GM21360 (cell line): Measurements from ENCODE around the gene ROR1.
A peak's percentile ranks its signal among the peaks of the same experiment; 100 is the strongest.
"Not testable (repeated sequence)": the region's sequence is repeated elsewhere in the genome, so short reads cannot be mapped to it uniquely, and the experiment has no call there.

Source experiments
- ATAC-seq: cut with Tn5 transposase; IDR thresholded peaks from one replicate; pipeline ENCODE4 v1.9.1; 2021; ENCODE audit warnings: mild to moderate bottlenecking, moderate library complexity; ENCODE audit not compliant: unreplicated experiment

Gene ROR1

GRCh38 chr1:63821091-63822005 lies 47.5 kb downstream of the ROR1 start:
- no peak for ATAC-seq

GRCh38 chr1:63822540-63822939 lies 48.7 kb downstream of the ROR1 start:
- ATAC-seq = no peak

- ATAC-seq = no peak
Observed at GRCh38 chr1:63824451-63824850, 50.6 kb downstream of the ROR1 start.

- ATAC-seq = no peak
Observed at GRCh38 chr1:63825111-63825510, 51.3 kb downstream of the ROR1 start.

GRCh38 chr1:63826246-63826861 lies 52.5 kb downstream of the ROR1 start:
- not testable (repeated sequence) for ATAC-seq

GRCh38 chr1:63827411-63828321 lies 53.8 kb downstream of the ROR1 start:
- no peak for ATAC-seq

GRCh38 chr1:63828322-63829044 lies 54.7 kb downstream of the ROR1 start:
- ATAC-seq = peak; percentile 93

- no peak for ATAC-seq
Observed at GRCh38 chr1:63829349-63830327, 55.8 kb downstream of the ROR1 start.

- ATAC-seq = no peak
Observed at GRCh38 chr1:63831409-63831808, 57.6 kb downstream of the ROR1 start.

- ATAC-seq = no peak
Observed at GRCh38 chr1:63833363-63834119, 59.7 kb downstream of the ROR1 start.

GRCh38 chr1:63835128-63835527 lies 61.3 kb downstream of the ROR1 start:
- no peak for ATAC-seq

GRCh38 chr1:63836374-63836773 lies 62.6 kb downstream of the ROR1 start:
- ATAC-seq = no peak

GRCh38 chr1:63836830-63837229 lies 63.0 kb downstream of the ROR1 start:
- ATAC-seq = no peak

GRCh38 chr1:63843010-63843409 lies 69.2 kb downstream of the ROR1 start:
- ATAC-seq = no peak

GRCh38 chr1:63843884-63844283 lies 70.1 kb downstream of the ROR1 start:
- no peak for ATAC-seq

- ATAC-seq = no peak
Observed at GRCh38 chr1:63845346-63845745, 71.5 kb downstream of the ROR1 start.

- no peak for ATAC-seq
Observed at GRCh38 chr1:63847308-63847910, 73.6 kb downstream of the ROR1 start.

- no peak for ATAC-seq
Observed at GRCh38 chr1:63848733-63849132, 74.9 kb downstream of the ROR1 start.
